ENCODE results near the gene GPI.
"Not testable (repeated sequence)": the region's sequence is repeated elsewhere in the genome, so short reads cannot be mapped to it uniquely, and the experiment has no call there.

Gene GPI

GRCh38 chr19:34367624-34367957 lies 2.6 kb downstream of the GPI start:
- Histone ChIP-seq H3K36me3 (ENCODE audit: control insufficient read depth, low read length) (peaks cover 70% of the 10 kb centered on the region), H4K20me1 (ENCODE audit: control insufficient read depth, insufficient read depth, low read depth, low read length) (peaks cover 20% of the 10 kb centered on the region; the same call in 1 of the 2 replicates)
- no peak for TF ChIP-seq EZH2phosphoT487 (IDR thresholded peaks at IDR 0.05; ENCODE audit: borderline replicate concordance, low read length)
- TF ChIP-seq CTCF (IDR thresholded peaks at IDR 0.05; ENCODE audit: low read depth, low read length, poor library complexity, severe bottlenecking): no peak

GRCh38 chr19:34368338-34368737 lies 3.3 kb downstream of the GPI start:
- H4K20me1 ChIP-seq (ENCODE audit: control insufficient read depth, insufficient read depth, low read depth, low read length): peaks cover 20% of the 10 kb centered on the region; the same call in 1 of the 2 replicates
- no peak overlapping the region for H3K4me2 ChIP-seq (ENCODE audit: low read length)
- no peak overlapping the region for H3K27ac ChIP-seq (ENCODE audit: low read depth, low read length)
- H3K27me3 ChIP-seq (ENCODE audit: control insufficient read depth, low read length): no peaks in the 10 kb centered on the region
- peaks cover 70% of the 10 kb centered on the region for H3K36me3 ChIP-seq (ENCODE audit: control insufficient read depth, low read length)
- no peaks in the 10 kb centered on the region for H3K9me2 ChIP-seq (replicated peaks; ENCODE audit: control insufficient read depth, low read length)
- H3F3A ChIP-seq (ENCODE audit: control insufficient read depth, insufficient read depth): 0 out of 2 replicates have a peak, but pooled peaks cover 2% of the 10 kb centered on the region
- peaks cover 81% of the 10 kb centered on the region for H3K79me2 ChIP-seq (ENCODE audit: control insufficient read depth, low read length)
- TF ChIP-seq EZH2phosphoT487 (IDR thresholded peaks at IDR 0.05; ENCODE audit: borderline replicate concordance, low read length): no peak
- no peak for TF ChIP-seq CTCF (IDR thresholded peaks at IDR 0.05; ENCODE audit: low read depth, low read length, poor library complexity, severe bottlenecking)
- no peak overlapping the region for H3K4me3 ChIP-seq (ENCODE audit: low read length)
- peaks cover 26% of the 10 kb centered on the region for H3K4me1 ChIP-seq (ENCODE audit: control insufficient read depth, low read length)
- H3K9me3 ChIP-seq (ENCODE audit: control insufficient read depth, insufficient read depth, low read length): no peaks in the 10 kb centered on the region

More at GRCh38 chr19:34367624-34367957, 2.6 kb downstream of the GPI start:
- H3K4me2 ChIP-seq (ENCODE audit: low read length): peak overlapping the region; percentile 88
- no peaks in the 10 kb centered on the region for H3K27me3 ChIP-seq (ENCODE audit: control insufficient read depth, low read length)
- no peaks in the 10 kb centered on the region for H3K9me3 ChIP-seq (ENCODE audit: control insufficient read depth, insufficient read depth, low read length)
- no peaks in the 10 kb centered on the region for H3K9me2 ChIP-seq (replicated peaks; ENCODE audit: control insufficient read depth, low read length)
- H3F3A ChIP-seq (ENCODE audit: control insufficient read depth, insufficient read depth): peaks cover 4% of the 10 kb centered on the region
- no peak overlapping the region for H3K4me3 ChIP-seq (ENCODE audit: low read length)
- H3K4me1 ChIP-seq (ENCODE audit: control insufficient read depth, low read length): peaks cover 34% of the 10 kb centered on the region
- no peak overlapping the region for H3K27ac ChIP-seq (ENCODE audit: low read depth, low read length)
- peaks cover 80% of the 10 kb centered on the region for H3K79me2 ChIP-seq (ENCODE audit: control insufficient read depth, low read length)

- H3F3A ChIP-seq (ENCODE audit: control insufficient read depth, insufficient read depth); H3K9me3 ChIP-seq (ENCODE audit: control insufficient read depth, insufficient read depth, low read length); H3K4me2 ChIP-seq (ENCODE audit: low read length); H3K4me3 ChIP-seq (ENCODE audit: low read length); H3K9me2 ChIP-seq (replicated peaks; ENCODE audit: control insufficient read depth, low read length); H3K27me3 ChIP-seq (ENCODE audit: control insufficient read depth, low read length); H3K27ac ChIP-seq (ENCODE audit: low read depth, low read length): not testable (repeated sequence)
- Histone ChIP-seq H3K79me2 (ENCODE audit: control insufficient read depth, low read length) (peaks cover 85% of the 10 kb centered on the region), H3K4me1 (ENCODE audit: control insufficient read depth, low read length) (peaks cover 25% of the 10 kb centered on the region), H3K36me3 (ENCODE audit: control insufficient read depth, low read length) (peaks cover 76% of the 10 kb centered on the region), H4K20me1 (ENCODE audit: control insufficient read depth, insufficient read depth, low read depth, low read length) (peaks cover 20% of the 10 kb centered on the region; the same call in 1 of the 2 replicates)
Observed at GRCh38 chr19:34369166-34369565, 4.2 kb downstream of the GPI start.

- peaks cover 87% of the 10 kb centered on the region for H3K79me2 ChIP-seq (ENCODE audit: control insufficient read depth, low read length)
- H3K27me3 ChIP-seq (ENCODE audit: control insufficient read depth, low read length): no peaks in the 10 kb centered on the region
- no peak overlapping the region for H3K4me2 ChIP-seq (ENCODE audit: low read length)
- H3F3A ChIP-seq (ENCODE audit: control insufficient read depth, insufficient read depth): 0 out of 2 replicates have a peak, but pooled peaks cover 4% of the 10 kb centered on the region
- no peaks in the 10 kb centered on the region for H3K9me3 ChIP-seq (ENCODE audit: control insufficient read depth, insufficient read depth, low read length)
- H3K9me2 ChIP-seq (replicated peaks; ENCODE audit: control insufficient read depth, low read length): no peaks in the 10 kb centered on the region
- H4K20me1 ChIP-seq (ENCODE audit: control insufficient read depth, insufficient read depth, low read depth, low read length): peaks cover 20% of the 10 kb centered on the region; the same call in 1 of the 2 replicates
- peaks cover 18% of the 10 kb centered on the region for H3K4me1 ChIP-seq (ENCODE audit: control insufficient read depth, low read length)
- H3K27ac ChIP-seq (ENCODE audit: low read depth, low read length): no peak overlapping the region
- H3K36me3 ChIP-seq (ENCODE audit: control insufficient read depth, low read length): peaks cover 84% of the 10 kb centered on the region
- no peak for TF ChIP-seq CTCF (IDR thresholded peaks at IDR 0.05; ENCODE audit: low read depth, low read length, poor library complexity, severe bottlenecking)
- no peak for TF ChIP-seq EZH2phosphoT487 (IDR thresholded peaks at IDR 0.05; ENCODE audit: borderline replicate concordance, low read length)
- no peak overlapping the region for H3K4me3 ChIP-seq (ENCODE audit: low read length)
Observed at GRCh38 chr19:34370117-34370516, 5.1 kb downstream of the GPI start.

Data from DOHH2 (cell line).